GM23338 (cell line): Measurements from ENCODE around the gene KCNT2.

Experiments used
- CREB1 ChIP-seq: fragments of 250-450 bp; sonication (Bioruptor Pico); IDR thresholded peaks from 2 replicates; pipeline ENCODE4 v1.5.0; 2020; ENCODE audit warnings: low read depth, mild to moderate bottlenecking, moderate library complexity
- EZH2 ChIP-seq: fragments of 200-600 bp; sonication (generic); IDR thresholded peaks from one replicate; pipeline ENCODE4 v1.8.0; 2017; ENCODE audit warnings: antibody characterized with exemption, mild to moderate bottlenecking, low read depth; ENCODE audit not compliant: unreplicated experiment
- NANOG ChIP-seq: IDR thresholded peaks from 2 replicates; pipeline ENCODE4 v1.6.1; 2016; ENCODE audit warnings: antibody characterized with exemption, borderline replicate concordance
- TF ChIP-seq, protein P1 (sequence below), 2 experiments: fragments of 200-600 bp in 1 of 2; sonication (generic) in 1 of 2; conservative IDR thresholded peaks; 2 replicates each; pipeline versions ENCODE4 v1.5.1 to v1.6.1; 2016 to 2017; ENCODE audit warnings: antibody characterized with exemption in 2 of 2, low read depth in 2 of 2, mild to moderate bottlenecking in 2 of 2, moderate library complexity in 1 of 2

DNA sequence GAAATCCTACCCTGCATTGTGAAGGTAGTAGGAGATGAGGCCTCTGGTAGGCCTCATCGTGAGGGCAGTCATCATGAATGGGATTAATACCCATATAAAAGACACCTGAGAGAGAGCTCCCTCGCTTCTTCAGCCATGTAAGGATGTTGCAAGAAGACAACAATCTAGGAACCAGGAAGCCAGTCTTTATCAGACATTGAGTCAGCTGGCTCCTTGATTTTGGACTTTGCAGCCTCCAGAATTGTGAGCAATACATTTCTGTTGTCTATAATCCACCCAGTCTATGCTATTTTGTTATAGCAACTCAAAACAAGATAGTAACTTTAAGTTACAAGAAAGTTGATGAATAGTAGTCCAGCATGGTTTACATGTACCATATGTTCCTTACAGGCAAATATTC, 208.5 kb downstream of the KCNT2 start:
- no peak for TF ChIP-seq NANOG
- TF ChIP-seq, protein P1, sequence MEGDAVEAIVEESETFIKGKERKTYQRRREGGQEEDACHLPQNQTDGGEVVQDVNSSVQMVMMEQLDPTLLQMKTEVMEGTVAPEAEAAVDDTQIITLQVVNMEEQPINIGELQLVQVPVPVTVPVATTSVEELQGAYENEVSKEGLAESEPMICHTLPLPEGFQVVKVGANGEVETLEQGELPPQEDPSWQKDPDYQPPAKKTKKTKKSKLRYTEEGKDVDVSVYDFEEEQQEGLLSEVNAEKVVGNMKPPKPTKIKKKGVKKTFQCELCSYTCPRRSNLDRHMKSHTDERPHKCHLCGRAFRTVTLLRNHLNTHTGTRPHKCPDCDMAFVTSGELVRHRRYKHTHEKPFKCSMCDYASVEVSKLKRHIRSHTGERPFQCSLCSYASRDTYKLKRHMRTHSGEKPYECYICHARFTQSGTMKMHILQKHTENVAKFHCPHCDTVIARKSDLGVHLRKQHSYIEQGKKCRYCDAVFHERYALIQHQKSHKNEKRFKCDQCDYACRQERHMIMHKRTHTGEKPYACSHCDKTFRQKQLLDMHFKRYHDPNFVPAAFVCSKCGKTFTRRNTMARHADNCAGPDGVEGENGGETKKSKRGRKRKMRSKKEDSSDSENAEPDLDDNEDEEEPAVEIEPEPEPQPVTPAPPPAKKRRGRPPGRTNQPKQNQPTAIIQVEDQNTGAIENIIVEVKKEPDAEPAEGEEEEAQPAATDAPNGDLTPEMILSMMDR (conservative IDR thresholded peaks at IDR 0.05; ENCODE audit: low read depth in 2 of 2): no peak
- TF ChIP-seq EZH2: no peak
- TF ChIP-seq CREB1: no peak
